OCI-LY1 (cell line): ENCODE data around the gene MANBA.
A peak's percentile ranks its signal among the peaks of the same experiment; 100 is the strongest.

ENCODE experiments used
- H2AFZ ChIP-seq: fragments of 200-600 bp; sonication (generic), shearing (Covaris generic); 2 replicates; pipeline ENCODE4 v1.6.0; 2014; ENCODE audit warnings: antibody characterized with exemption, mild to moderate bottlenecking, low read length
- H3F3A ChIP-seq: fragments of 200-600 bp; sonication (generic), shearing (Covaris generic); 2 replicates; pipeline ENCODE4 v1.6.0; 2014; ENCODE audit warnings: mild to moderate bottlenecking, antibody characterized with exemption, low read length, moderate library complexity; ENCODE audit not compliant: insufficient read depth
- H3K27ac ChIP-seq: fragments of 200-600 bp; sonication (generic); 2 replicates; pipeline ENCODE4 v1.5.1; 2014; ENCODE audit warnings: low read length, mixed run types, mild to moderate bottlenecking, low read depth; ENCODE audit not compliant: poor library complexity, severe bottlenecking
- H3K27me3 ChIP-seq: fragments of 200-600 bp; sonication (generic); 2 replicates; pipeline ENCODE4 v1.6.0; 2014; ENCODE audit warnings: antibody characterized with exemption, mild to moderate bottlenecking, low read length, moderate library complexity; ENCODE audit not compliant: insufficient read depth
- H3K36me3 ChIP-seq: fragments of 200-600 bp; sonication (generic); 2 replicates; pipeline ENCODE4 v1.6.1; 2014; ENCODE audit warnings: mild to moderate bottlenecking, antibody characterized with exemption, low read length, moderate library complexity, mixed read lengths; ENCODE audit not compliant: insufficient read depth
- H3K4me1 ChIP-seq: fragments of 200-600 bp; sonication (generic); 2 replicates; pipeline ENCODE4 v1.5.1; 2014; ENCODE audit warnings: mild to moderate bottlenecking, low read length, moderate library complexity; ENCODE audit not compliant: insufficient read depth, severe bottlenecking
- H3K4me2 ChIP-seq: fragments of 200-600 bp; sonication (generic), shearing (Covaris generic); 2 replicates; pipeline ENCODE4 v1.6.1; 2014; ENCODE audit warnings: low read length
- H3K4me3 ChIP-seq: fragments of 200-600 bp; sonication (generic); 2 replicates; pipeline ENCODE4 v1.5.1; 2014; ENCODE audit warnings: low read length, low read depth, mild to moderate bottlenecking, mixed read lengths; ENCODE audit not compliant: poor library complexity, severe bottlenecking
- H3K79me2 ChIP-seq: fragments of 200-600 bp; shearing (Covaris generic); 2 replicates; pipeline ENCODE4 v1.6.1; 2016; ENCODE audit warnings: mixed run types, low read length, mixed read lengths; ENCODE audit not compliant: insufficient read depth
- H3K9ac ChIP-seq: fragments of 200-600 bp; sonication (generic), shearing (Covaris generic); 2 replicates; pipeline ENCODE4 v1.6.1; 2014; ENCODE audit warnings: mild to moderate bottlenecking, low read length, mixed read lengths
- H3K9me2 ChIP-seq: fragments of 200-600 bp; sonication (generic), shearing (Covaris generic); 2 replicates; pipeline ENCODE4 v1.6.1; 2014; ENCODE audit warnings: low read depth, mild to moderate bottlenecking, low read length, mixed read lengths
- H3K9me3 ChIP-seq: fragments of 200-600 bp; shearing (Covaris generic); 2 replicates; pipeline ENCODE4 v1.6.1; 2014; ENCODE audit warnings: low read length, mixed read lengths
- H4K20me1 ChIP-seq: fragments of 200-600 bp; sonication (generic), shearing (Covaris generic); 2 replicates; pipeline ENCODE4 v1.6.0; 2016; ENCODE audit warnings: mild to moderate bottlenecking, low read length; ENCODE audit not compliant: insufficient read depth
- CTCF ChIP-seq: fragments of 200-600 bp; sonication (generic), shearing (Covaris generic); IDR thresholded peaks from 2 replicates; pipeline ENCODE4 v1.5.1; 2017; ENCODE audit warnings: mild to moderate bottlenecking, antibody characterized with exemption, low read length, moderate library complexity, mixed read lengths
- EZH2 ChIP-seq: fragments of 200-600 bp; sonication (generic), shearing (Covaris generic); IDR thresholded peaks from 2 replicates; pipeline ENCODE4 v1.8.0; 2017; ENCODE audit warnings: borderline replicate concordance, mixed run types, mild to moderate bottlenecking, antibody characterized with exemption, low read length, moderate library complexity, mixed read lengths

Gene MANBA

GRCh38 chr4:102759831-102760644 is 730 bp downstream of the MANBA start:
- peak overlapping the region; percentile 83 for H3K9ac ChIP-seq
- no peaks in the 10 kb centered on the region for H3F3A ChIP-seq
- H3K4me1 ChIP-seq = peaks cover 22% of the 10 kb centered on the region
- peak overlapping the region; percentile 99 for H3K4me2 ChIP-seq
- no peaks in the 10 kb centered on the region for H3K9me2 ChIP-seq
- H3K27ac ChIP-seq = peak overlapping the region; percentile 70
- no peaks in the 10 kb centered on the region for H3K36me3 ChIP-seq
- TF ChIP-seq CTCF (no peak), EZH2 (no peak)
- H3K79me2 ChIP-seq = peaks cover 36% of the 10 kb centered on the region
- 0 out of 2 replicates have a peak overlapping the region, but pooled peaks have one; percentile 42 for H2AFZ ChIP-seq
- no peaks in the 10 kb centered on the region for H4K20me1 ChIP-seq
- peak overlapping the region; percentile 86 for H3K4me3 ChIP-seq
- H3K9me3 ChIP-seq = no peaks in the 10 kb centered on the region
- no peaks in the 10 kb centered on the region for H3K27me3 ChIP-seq

GRCh38 chr4:102758241-102759160 is 2.3 kb downstream of the MANBA start:
- Histone ChIP-seq H2AFZ (no peak overlapping the region), H3K27me3 (no peaks in the 10 kb centered on the region), H3K27ac (no peak overlapping the region), H3K4me3 (peak overlapping the region; percentile 86), H3K36me3 (no peaks in the 10 kb centered on the region; the same call in 1 of the 2 replicates), H3K4me2 (no peak overlapping the region), H3F3A (no peaks in the 10 kb centered on the region), H3K9me3 (no peaks in the 10 kb centered on the region), H3K79me2 (peaks cover 47% of the 10 kb centered on the region), H3K9ac (no peak overlapping the region), H4K20me1 (no peaks in the 10 kb centered on the region), H3K4me1 (peaks cover 22% of the 10 kb centered on the region), H3K9me2 (no peaks in the 10 kb centered on the region)
- TF ChIP-seq CTCF = no peak
- TF ChIP-seq EZH2 = no peak

- no peak overlapping the region for H2AFZ ChIP-seq
- no peak overlapping the region for H3K4me3 ChIP-seq
- H3K4me2 ChIP-seq = no peak overlapping the region
- H3K27ac ChIP-seq = no peak overlapping the region
- no peaks in the 10 kb centered on the region for H3K9me3 ChIP-seq
- peaks cover 22% of the 10 kb centered on the region for H3K4me1 ChIP-seq
- no peaks in the 10 kb centered on the region for H3F3A ChIP-seq
- no peaks in the 10 kb centered on the region; the same call in 1 of the 2 replicates for H3K36me3 ChIP-seq
- no peak for TF ChIP-seq EZH2
- TF ChIP-seq CTCF = no peak
- no peaks in the 10 kb centered on the region for H3K9me2 ChIP-seq
- no peaks in the 10 kb centered on the region for H4K20me1 ChIP-seq
- H3K9ac ChIP-seq = no peak overlapping the region
- H3K27me3 ChIP-seq = no peaks in the 10 kb centered on the region
- peaks cover 55% of the 10 kb centered on the region for H3K79me2 ChIP-seq
Measured at GRCh38 chr4:102757681-102758080, 3.1 kb downstream of the MANBA start.
